WTC11 (cell line): Measurements from ENCODE around the gene RNF150. TPM values are rescaled to one million over a fixed set of nuclear protein-coding genes. Genes with fewer than 3 reads are reported as not detected.
A peak's percentile ranks its signal among the peaks of the same experiment; 100 is the strongest.
"Not testable (repeated sequence)": the region's sequence is repeated elsewhere in the genome, so short reads cannot be mapped to it uniquely, and the experiment has no call there.

Source experiments
- ATAC-seq: fragments of 200-7000 bp; cut with Tn5 transposase; 2 replicates; pipeline ENCODE4 v1.10.0; 2021; ENCODE audit warnings: mild to moderate bottlenecking, moderate library complexity
- CTCF ChIA-PET: fragments of 300-600 bp; sonication (Branson Sonifier 250); formaldehyde crosslinking; loops from one replicate; lab custom pipeline; 2021; ENCODE audit warnings: antibody characterized with exemption; lab: Charles Lee
- POLR2A ChIA-PET: fragments of 350-600 bp; sonication (Branson Sonifier 250); formaldehyde crosslinking; loops from one replicate; lab custom pipeline; 2021; ENCODE audit warnings: antibody characterized with exemption; lab: Charles Lee
- DNase-seq: peaks from one replicate; pipeline ENCODE4 v3.0.0; 2021; ENCODE audit warnings: low spot score
- H3K27ac Mint-ChIP-seq: 2 replicates; pipeline ENCODE4 v1.8.0; 2021; ENCODE audit warnings: mixed read lengths
- H3K27me3 Mint-ChIP-seq: 2 replicates; pipeline ENCODE4 v1.8.0; 2021; ENCODE audit warnings: low read depth, mild to moderate bottlenecking, moderate library complexity, mixed read lengths
- H3K36me3 Mint-ChIP-seq: 2 replicates; pipeline ENCODE4 v1.8.0; 2021; ENCODE audit warnings: mixed read lengths
- H3K4me1 Mint-ChIP-seq: 2 replicates; pipeline ENCODE4 v1.8.0; 2022; ENCODE audit warnings: mixed read lengths
- H3K4me3 Mint-ChIP-seq: 2 replicates; pipeline ENCODE4 v1.8.0; 2021; ENCODE audit warnings: mild to moderate bottlenecking, moderate library complexity, mixed read lengths
- H3K9me3 Mint-ChIP-seq: 2 replicates; pipeline ENCODE4 v1.8.0; 2021; ENCODE audit warnings: mixed read lengths
- AR ChIP-seq: fragments of 250-450 bp; sonication (Bioruptor Pico); IDR thresholded peaks from 2 replicates; pipeline ENCODE4 v1.9.0; 2021; ENCODE audit warnings: mild to moderate bottlenecking
- CREB1 ChIP-seq: sonication (generic); formaldehyde crosslinking; IDR thresholded peaks from 2 replicates; pipeline ENCODE4 v1.8.0; 2023; ENCODE audit warnings: mild to moderate bottlenecking, missing genetic modification reagents
- IRF1 ChIP-seq: sonication (generic); formaldehyde crosslinking; IDR thresholded peaks from 2 replicates; pipeline ENCODE4 v1.8.0; 2023; ENCODE audit warnings: missing genetic modification reagents
- RELA ChIP-seq: sonication (generic); formaldehyde crosslinking; IDR thresholded peaks from 2 replicates; pipeline ENCODE4 v1.8.1; 2022; ENCODE audit warnings: missing genetic modification reagents, mild to moderate bottlenecking, borderline replicate concordance
- USF1 ChIP-seq: sonication (generic); formaldehyde crosslinking; IDR thresholded peaks from 2 replicates; pipeline ENCODE4 v1.8.0; 2022; ENCODE audit warnings: mild to moderate bottlenecking, missing genetic modification reagents
- ZNF232 ChIP-seq: sonication (generic); formaldehyde crosslinking; IDR thresholded peaks from 2 replicates; pipeline ENCODE4 v1.8.0; 2022; ENCODE audit warnings: mild to moderate bottlenecking, missing genetic modification reagents
- ZNF423 ChIP-seq: fragments of 250-450 bp; sonication (Bioruptor Pico); IDR thresholded peaks from 2 replicates; pipeline ENCODE4 v2.1.2; 2022; ENCODE audit warnings: mild to moderate bottlenecking, moderate library complexity
- total RNA-seq: library from RNA; stranded (reverse); gene quantifications from 3 replicates; pipeline ENCODE4 v1.2.3, GENCODE V29; 2021
- TF ChIP-seq, protein P1 (sequence below): sonication (generic); formaldehyde crosslinking; IDR thresholded peaks from 2 replicates; pipeline ENCODE4 v1.8.1; 2022; ENCODE audit warnings: mild to moderate bottlenecking, moderate library complexity, missing genetic modification reagents
- TF ChIP-seq, protein P2 (sequence below): sonication (generic); formaldehyde crosslinking; IDR thresholded peaks from 2 replicates; pipeline ENCODE4 v1.8.1; 2023; ENCODE audit warnings: mild to moderate bottlenecking, missing genetic modification reagents
- TF ChIP-seq, protein P3 (sequence below): sonication (generic); formaldehyde crosslinking; IDR thresholded peaks from 2 replicates; pipeline ENCODE4 v1.8.1; 2022; ENCODE audit warnings: low read depth, mild to moderate bottlenecking, moderate library complexity, missing genetic modification reagents, borderline replicate concordance
- TF ChIP-seq, protein P4 (sequence below): sonication (generic); formaldehyde crosslinking; IDR thresholded peaks from 2 replicates; pipeline ENCODE4 v1.8.1; 2023; ENCODE audit warnings: mild to moderate bottlenecking, moderate library complexity, missing genetic modification reagents

Gene RNF150
- total RNA-seq, 1 experiment from 2014 or later = 5.9 TPM

DNA sequence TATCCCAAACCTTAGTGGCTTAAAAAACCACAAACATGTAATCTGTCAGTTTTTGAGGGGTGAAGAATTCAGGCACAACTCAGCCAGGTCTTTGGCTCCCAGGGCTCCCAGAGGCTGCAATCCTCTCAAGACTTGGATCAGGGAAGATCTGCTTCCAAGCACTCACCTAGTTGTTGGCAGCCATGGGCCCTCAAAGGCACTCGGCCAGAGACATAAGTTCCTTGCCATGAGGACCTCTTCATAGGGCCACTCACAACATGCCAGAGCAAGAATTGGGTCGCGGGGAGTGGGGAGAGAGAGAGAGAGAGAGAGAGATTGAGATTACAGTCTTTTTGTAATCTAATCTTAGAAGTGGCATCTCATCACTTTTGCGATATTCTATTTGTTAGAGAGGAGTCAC lies 300.0 kb downstream of the RNF150 start (continued):
- no peak for TF ChIP-seq ZNF232

GRCh38 chr4:140829825-140830224 lies 303.4 kb downstream of the RNF150 start:
- ChIA-PET CTCF (no interaction called here), POLR2A (no interaction called here)
- DNase-seq = no peak
- peaks cover 3% of the 10 kb centered on the region; the same call in 1 of the 2 replicates for H3K36me3 Mint-ChIP-seq
- peaks cover 14% of the 10 kb centered on the region for H3K4me1 Mint-ChIP-seq
- no peak overlapping the region for H3K27ac Mint-ChIP-seq
- peaks cover 13% of the 10 kb centered on the region for H3K9me3 Mint-ChIP-seq
- ATAC-seq = no peak
- no peak overlapping the region for H3K4me3 Mint-ChIP-seq
- TF ChIP-seq ZNF423 (no peak), AR (no peak), CREB1 (CRISPR knock-in tag) (no peak), IRF1 (CRISPR knock-in tag) (no peak)
- TF ChIP-seq, protein P1, sequence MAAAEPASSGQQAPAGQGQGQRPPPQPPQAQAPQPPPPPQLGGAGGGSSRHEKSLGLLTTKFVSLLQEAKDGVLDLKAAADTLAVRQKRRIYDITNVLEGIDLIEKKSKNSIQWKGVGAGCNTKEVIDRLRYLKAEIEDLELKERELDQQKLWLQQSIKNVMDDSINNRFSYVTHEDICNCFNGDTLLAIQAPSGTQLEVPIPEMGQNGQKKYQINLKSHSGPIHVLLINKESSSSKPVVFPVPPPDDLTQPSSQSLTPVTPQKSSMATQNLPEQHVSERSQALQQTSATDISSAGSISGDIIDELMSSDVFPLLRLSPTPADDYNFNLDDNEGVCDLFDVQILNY = no peak
- TF ChIP-seq, protein P2, sequence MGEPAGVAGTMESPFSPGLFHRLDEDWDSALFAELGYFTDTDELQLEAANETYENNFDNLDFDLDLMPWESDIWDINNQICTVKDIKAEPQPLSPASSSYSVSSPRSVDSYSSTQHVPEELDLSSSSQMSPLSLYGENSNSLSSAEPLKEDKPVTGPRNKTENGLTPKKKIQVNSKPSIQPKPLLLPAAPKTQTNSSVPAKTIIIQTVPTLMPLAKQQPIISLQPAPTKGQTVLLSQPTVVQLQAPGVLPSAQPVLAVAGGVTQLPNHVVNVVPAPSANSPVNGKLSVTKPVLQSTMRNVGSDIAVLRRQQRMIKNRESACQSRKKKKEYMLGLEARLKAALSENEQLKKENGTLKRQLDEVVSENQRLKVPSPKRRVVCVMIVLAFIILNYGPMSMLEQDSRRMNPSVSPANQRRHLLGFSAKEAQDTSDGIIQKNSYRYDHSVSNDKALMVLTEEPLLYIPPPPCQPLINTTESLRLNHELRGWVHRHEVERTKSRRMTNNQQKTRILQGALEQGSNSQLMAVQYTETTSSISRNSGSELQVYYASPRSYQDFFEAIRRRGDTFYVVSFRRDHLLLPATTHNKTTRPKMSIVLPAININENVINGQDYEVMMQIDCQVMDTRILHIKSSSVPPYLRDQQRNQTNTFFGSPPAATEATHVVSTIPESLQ (CRISPR knock-in tag) = no peak
- TF ChIP-seq, protein P3, sequence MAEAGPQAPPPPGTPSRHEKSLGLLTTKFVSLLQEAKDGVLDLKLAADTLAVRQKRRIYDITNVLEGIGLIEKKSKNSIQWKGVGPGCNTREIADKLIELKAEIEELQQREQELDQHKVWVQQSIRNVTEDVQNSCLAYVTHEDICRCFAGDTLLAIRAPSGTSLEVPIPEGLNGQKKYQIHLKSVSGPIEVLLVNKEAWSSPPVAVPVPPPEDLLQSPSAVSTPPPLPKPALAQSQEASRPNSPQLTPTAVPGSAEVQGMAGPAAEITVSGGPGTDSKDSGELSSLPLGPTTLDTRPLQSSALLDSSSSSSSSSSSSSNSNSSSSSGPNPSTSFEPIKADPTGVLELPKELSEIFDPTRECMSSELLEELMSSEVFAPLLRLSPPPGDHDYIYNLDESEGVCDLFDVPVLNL = no peak
- TF ChIP-seq, protein P4, sequence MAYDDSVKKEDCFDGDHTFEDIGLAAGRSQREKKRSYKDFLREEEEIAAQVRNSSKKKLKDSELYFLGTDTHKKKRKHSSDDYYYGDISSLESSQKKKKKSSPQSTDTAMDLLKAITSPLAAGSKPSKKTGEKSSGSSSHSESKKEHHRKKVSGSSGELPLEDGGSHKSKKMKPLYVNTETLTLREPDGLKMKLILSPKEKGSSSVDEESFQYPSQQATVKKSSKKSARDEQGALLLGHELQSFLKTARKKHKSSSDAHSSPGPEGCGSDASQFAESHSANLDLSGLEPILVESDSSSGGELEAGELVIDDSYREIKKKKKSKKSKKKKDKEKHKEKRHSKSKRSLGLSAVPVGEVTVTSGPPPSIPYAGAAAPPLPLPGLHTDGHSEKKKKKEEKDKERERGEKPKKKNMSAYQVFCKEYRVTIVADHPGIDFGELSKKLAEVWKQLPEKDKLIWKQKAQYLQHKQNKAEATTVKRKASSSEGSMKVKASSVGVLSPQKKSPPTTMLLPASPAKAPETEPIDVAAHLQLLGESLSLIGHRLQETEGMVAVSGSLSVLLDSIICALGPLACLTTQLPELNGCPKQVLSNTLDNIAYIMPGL (CRISPR knock-in tag) = no peak
- H3K27me3 Mint-ChIP-seq = peaks cover 8% of the 10 kb centered on the region

DNA sequence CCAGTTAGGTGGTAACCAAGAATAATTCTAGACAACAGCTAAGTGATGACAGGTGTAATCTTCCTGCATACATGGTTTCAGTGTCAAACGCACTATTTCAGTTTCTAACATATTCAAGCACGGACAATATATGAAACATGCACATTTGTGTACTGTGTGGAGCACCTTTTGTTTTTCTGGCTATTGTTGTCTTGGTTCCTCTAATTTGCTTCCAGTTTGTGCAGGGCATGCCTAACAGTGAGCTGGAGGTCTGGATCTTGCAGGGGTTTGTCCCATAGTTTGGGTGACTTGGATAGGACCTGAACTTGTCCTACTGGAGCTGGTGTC lies 306.6 kb downstream of the RNF150 start:
- CTCF ChIA-PET = no interaction called here
- H3K27ac Mint-ChIP-seq = no peak overlapping the region
- no peak for TF ChIP-seq RELA (CRISPR knock-in tag)
- TF ChIP-seq USF1 (CRISPR knock-in tag) = no peak
- DNase-seq (no peak), ATAC-seq (no peak)
- POLR2A ChIA-PET = interaction anchor here (0.7 kb wide), 1 partner anchor 33 kb away, joined by 5 read pairs; no protein-coding TSS in a partner anchor
- H3K9me3 Mint-ChIP-seq = peaks cover 20% of the 10 kb centered on the region
- H3K27me3 Mint-ChIP-seq = peaks cover 24% of the 10 kb centered on the region
- H3K4me1 Mint-ChIP-seq = peaks cover 14% of the 10 kb centered on the region
- peaks cover 6% of the 10 kb centered on the region for H3K36me3 Mint-ChIP-seq
- peak overlapping the region; percentile 61; the same call in 1 of the 2 replicates for H3K4me3 Mint-ChIP-seq

GRCh38 chr4:140820520-140820919 lies 312.7 kb downstream of the RNF150 start:
- peaks cover 32% of the 10 kb centered on the region for H3K4me1 Mint-ChIP-seq
- ATAC-seq, POLR2A ChIA-PET, H3K36me3 Mint-ChIP-seq, H3K4me3 Mint-ChIP-seq, DNase-seq, H3K27ac Mint-ChIP-seq, CTCF ChIA-PET: not testable (repeated sequence)
- H3K9me3 Mint-ChIP-seq = peaks cover 18% of the 10 kb centered on the region
- peaks cover 23% of the 10 kb centered on the region for H3K27me3 Mint-ChIP-seq
